Brain pericyte (primary cell): Measurements from ENCODE around the gene GRK4.
"Not testable (repeated sequence)": the region's sequence is repeated elsewhere in the genome, so short reads cannot be mapped to it uniquely, and the experiment has no call there.

ENCODE experiments used
- DNase-seq: peaks from one replicate; pipeline ENCODE4 v3.0.0-alpha.2; 2012; ENCODE audit warnings: low read depth, low spot score

The GRK4 gene

DNA sequence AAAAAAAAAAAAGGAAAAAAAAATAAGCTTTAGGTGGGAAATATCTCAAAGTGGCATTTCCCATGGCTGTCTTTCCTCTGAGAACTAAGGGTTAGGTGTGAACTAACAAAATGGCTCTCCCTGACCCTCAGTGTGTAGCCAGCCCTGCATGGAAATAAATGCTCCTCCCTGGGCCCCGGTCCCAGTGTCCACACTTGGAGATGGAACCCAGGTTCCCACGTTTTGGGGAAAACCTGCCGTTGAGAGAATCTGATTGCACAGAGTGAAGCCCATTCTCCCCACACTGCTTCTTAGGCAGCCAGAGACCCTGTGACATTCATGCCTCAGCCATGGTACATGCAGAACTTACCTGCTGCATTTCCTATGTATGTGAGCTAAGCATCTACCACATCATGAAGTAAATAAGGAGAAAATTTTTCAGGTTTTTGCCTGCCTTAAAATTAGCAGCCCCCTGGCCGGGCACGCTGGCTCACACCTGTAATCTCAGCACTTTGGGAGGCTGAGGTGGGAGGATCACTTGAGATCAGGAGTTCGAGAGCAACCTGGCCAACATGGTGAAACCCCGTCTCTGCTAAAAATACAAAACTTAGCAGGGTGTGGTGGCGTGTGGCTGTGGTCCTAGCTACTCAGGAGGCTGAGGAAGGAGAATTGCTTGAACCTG is 76.5 kb downstream of the GRK4 start:
- DNase-seq: no peak

- no peak for DNase-seq
Observed at GRCh38 chr4:3040452-3041191, 77.3 kb downstream of the GRK4 start.

GRCh38 chr4:3041192-3042142 is 78.1 kb downstream of the GRK4 start:
- DNase-seq: no peak

- DNase-seq: no peak
Observed at GRCh38 chr4:3042226-3042625, 78.9 kb downstream of the GRK4 start.

DNA sequence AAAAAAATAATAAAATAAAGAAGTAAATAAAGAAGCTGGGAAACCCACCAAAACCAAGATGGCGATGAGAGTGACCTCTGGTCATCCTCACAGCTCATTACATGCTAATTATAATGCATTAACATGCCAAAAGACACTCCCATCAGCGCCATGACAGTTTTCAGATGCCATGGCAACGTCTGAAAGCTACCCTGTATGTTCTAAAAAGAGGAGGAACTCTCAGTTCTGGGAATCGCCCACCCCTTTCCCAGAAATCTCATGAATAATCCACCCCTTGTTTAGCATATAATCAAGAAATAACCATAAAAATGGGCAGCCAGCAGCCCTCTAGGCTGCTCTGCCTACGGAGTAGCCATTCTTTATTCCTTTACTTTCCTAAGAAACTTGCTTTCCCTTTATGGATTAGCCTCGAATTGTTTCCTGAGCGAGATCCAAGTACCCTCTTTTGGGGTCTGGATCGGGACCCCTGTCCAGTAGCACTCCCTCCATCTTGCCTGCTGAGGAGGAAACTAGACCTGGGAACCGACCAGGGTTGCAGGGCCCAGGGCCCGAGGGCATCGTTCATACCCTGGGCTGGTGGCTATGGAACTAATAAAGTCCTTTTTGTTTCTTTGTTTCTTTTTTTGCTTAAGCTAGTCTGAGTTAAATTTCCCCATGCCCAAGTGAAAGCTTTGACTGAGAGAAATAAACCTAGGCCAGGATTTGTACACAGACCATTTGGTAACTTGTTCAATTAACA is 80.1 kb downstream of the GRK4 start:
- DNase-seq: no peak

- peak; percentile 21 for DNase-seq
Observed at GRCh38 chr4:3044870-3045819, 81.8 kb downstream of the GRK4 start.

- no peak for DNase-seq
Observed at GRCh38 chr4:3046162-3046561, 82.8 kb downstream of the GRK4 start.

DNA sequence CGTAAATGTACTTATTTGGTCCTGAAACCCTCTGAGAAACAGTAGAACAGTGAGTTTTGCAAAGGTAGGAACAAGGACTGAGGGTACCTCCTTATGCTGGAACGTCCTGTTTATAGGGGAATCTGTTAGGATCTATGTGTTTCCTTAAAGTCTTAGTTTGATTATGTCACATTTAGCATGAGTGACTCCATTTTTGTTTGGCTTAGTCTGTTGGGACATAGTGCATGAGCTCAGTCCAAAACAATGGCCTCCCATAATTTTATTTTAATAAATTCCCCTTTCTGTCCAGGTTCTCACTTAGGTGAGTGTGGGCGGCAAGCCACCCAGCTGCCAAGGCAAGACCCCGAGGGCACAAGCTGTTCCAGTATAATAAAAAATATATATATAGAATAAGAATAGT is 83.3 kb downstream of the GRK4 start:
- no peak for DNase-seq

- no peak for DNase-seq
Observed at GRCh38 chr4:3047464-3048286, 84.3 kb downstream of the GRK4 start.

DNA sequence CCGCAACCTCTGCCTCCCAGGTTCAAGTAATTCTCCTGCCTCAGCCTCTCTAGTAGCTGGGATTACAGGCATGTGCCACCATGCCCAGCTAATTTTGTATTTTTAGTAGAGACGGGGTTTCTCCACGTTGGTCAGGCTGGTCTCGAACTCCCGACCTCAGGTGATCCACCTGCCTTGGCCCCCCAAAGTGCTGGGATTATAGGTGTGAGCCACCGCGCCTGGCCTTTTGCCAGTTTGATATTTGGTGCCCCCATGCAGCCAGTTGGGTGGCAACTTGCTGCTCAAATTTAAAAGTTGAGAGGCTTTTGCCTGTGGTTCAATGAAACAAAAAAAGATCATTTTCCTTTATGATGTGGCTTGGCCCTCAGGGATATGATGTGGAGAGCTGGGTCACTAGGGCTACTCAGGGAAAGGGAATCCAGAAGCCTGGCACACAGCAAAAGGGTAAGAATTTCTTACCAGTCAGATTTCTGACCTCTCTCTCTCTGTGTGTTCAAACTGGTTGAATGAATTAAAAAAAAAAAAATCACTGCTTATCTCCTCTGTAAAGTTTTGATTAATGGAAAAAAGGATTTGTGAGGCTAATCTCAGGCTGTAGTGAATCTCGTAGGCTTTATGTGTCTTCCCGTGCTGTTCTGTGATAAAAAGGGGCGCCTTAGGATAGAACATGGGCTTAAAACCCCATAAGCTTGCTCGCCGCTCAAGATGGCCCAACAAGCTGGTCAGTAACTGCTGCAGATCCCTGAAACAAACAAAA is 87.9 kb downstream of the GRK4 start:
- DNase-seq: not testable (repeated sequence)

- no peak for DNase-seq
Observed at GRCh38 chr4:3054169-3054759, 90.9 kb downstream of the GRK4 start.

DNA sequence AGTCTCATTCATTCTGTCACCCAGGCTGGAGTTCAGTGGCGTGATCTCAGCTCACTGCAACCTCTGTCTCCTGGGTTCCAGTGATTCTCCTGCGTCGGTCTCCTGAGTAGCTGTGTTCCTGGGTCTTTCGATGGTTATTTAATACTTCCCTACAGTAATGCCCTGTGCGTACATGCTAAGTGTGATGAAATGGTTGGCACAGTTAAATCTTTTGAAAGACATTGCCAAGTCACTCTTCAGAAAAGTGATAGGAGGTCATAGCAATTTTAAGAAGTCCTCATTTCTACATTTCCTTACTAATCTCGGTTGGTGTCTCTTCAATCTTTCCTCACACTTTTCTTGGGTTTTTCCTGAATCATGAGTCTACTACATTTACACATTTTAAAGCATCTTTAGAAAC is 96.6 kb downstream of the GRK4 start:
- DNase-seq: no peak

GRCh38 chr4:3060946-3061345 is 97.6 kb downstream of the GRK4 start:
- no peak for DNase-seq

DNA sequence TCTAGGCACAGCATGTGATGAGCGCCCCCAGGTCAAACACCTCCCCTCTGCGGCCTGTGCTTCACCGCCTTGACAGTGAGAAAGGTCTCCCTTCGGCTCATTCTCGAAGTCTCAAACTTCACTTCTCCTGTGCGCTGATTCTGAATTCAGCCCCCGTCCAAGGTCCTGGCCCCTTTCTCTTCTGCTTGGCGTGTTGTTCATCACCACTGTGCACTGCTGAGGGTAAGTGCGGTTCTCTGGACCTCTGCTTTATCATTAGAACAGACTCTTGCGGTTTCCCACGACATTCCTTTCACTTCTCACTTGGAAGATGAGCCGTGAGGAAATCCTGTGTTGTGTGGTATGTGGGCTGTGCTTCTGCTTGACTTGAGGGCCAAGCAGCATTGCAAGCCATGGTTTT is 99.1 kb downstream of the GRK4 start:
- no peak for DNase-seq

DNA sequence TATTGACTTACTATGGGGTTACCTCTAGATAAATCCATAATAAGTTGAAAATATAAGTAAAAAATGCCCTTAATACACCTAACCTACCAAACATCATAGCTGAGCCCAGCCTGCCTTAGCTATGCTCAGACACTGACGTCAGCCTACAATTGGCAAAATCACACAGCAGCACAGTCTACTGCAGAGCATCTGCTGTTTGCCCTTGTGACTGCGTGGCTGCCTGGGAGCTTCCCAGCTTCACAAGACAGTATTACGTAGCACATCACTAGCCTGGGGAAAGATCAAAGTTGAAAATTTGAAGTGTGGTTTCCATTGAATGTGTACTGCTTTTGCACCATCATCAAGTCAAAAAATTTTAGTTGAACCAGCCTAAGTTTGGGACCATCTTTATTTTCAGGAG is 102.2 kb downstream of the GRK4 start:
- DNase-seq: no peak

GRCh38 chr4:3066836-3067400 is 103.5 kb downstream of the GRK4 start:
- no peak for DNase-seq

DNA sequence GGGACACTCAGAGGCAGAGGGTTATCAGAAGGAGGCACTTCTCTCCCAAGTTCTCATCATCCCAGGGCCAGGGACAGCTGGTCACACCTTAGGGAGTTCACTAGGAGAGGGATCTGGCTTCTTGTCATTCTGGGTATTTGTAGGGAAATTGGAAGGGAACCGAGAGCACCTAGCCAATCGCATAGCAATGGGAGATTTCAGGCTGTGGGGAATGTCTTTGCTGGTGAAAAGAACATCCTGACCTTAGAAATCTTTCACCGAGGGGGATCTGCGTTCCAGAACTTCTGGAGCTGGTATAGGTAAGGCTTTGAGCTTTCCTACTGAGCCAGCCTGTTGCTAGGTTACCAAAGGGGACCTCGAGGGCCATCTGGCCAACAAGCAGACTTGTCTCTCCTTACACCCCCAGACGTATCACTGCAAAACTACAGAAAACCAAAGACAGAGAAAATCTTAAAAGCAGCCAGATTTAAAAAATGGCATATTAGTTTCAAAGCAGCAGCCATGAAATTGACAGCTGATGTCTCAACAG is 104.2 kb downstream of the GRK4 start:
- no peak for DNase-seq

DNA sequence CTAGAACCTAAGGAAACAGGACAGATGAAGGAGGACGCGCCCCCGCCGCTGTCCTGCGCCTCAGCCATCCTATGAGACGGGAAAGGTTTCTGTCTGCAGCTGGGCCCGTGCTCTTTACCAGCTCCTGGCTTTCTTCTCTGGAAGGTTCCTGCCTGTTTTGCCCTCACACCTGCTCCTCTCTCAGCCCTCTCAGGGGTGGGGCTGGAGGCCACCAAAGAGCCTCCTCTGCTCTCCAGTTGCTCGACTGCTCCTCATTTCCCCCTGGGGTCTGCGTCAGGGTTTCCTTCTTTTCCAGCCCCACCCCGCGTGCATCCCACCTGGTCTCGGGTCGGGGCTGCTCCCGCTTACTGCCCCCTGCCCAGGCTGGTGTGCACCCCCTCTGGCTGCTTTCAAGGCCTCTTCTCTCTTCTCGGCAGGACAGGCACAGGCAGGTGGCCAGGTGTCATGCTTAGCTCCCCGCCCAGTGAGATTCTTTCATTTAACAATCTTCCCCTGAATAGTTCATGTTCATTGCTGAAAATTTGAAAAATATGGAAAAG is 106.4 kb downstream of the GRK4 start:
- no peak for DNase-seq
